22Rv1 (cell line): ENCODE measurements around the gene PARD3B.

Experiments used
- H3K27ac ChIP-seq: fragments of 450-650 bp; 2 replicates; pipeline ENCODE4 v1.5.1; 2017
- CTCF ChIP-seq: fragments of 450-650 bp; IDR thresholded peaks from 2 replicates; pipeline ENCODE4 v1.5.1; 2017; ENCODE audit warnings: mild to moderate bottlenecking
- ZFX ChIP-seq: fragments of 450-650 bp; IDR thresholded peaks from 2 replicates; pipeline ENCODE4 v1.6.1; 2017; ENCODE audit warnings: antibody characterized with exemption, borderline replicate concordance

The PARD3B gene

GRCh38 chr2:205511221-205511620, 965.9 kb downstream of the PARD3B start:
- no peak for TF ChIP-seq CTCF
- no peak for TF ChIP-seq ZFX
- H3K27ac ChIP-seq = no peak overlapping the region

- TF ChIP-seq CTCF = no peak
- TF ChIP-seq ZFX = no peak
- H3K27ac ChIP-seq = no peak overlapping the region
These were observed 966.4 kb downstream of the PARD3B start for GRCh38 chr2:205511641-205512040.

GRCh38 chr2:205520311-205520710, 975.0 kb downstream of the PARD3B start:
- TF ChIP-seq CTCF = no peak
- no peak for TF ChIP-seq ZFX
- H3K27ac ChIP-seq = no peak overlapping the region

- TF ChIP-seq CTCF (no peak), ZFX (no peak)
- H3K27ac ChIP-seq = no peak overlapping the region
These were observed 979.4 kb downstream of the PARD3B start for GRCh38 chr2:205524656-205525055.

- no peak for TF ChIP-seq ZFX
- no peak for TF ChIP-seq CTCF
- H3K27ac ChIP-seq = no peak overlapping the region
These were observed 982.5 kb downstream of the PARD3B start for GRCh38 chr2:205527801-205528200.

GRCh38 chr2:205531072-205531471, 985.8 kb downstream of the PARD3B start:
- H3K27ac ChIP-seq = no peak overlapping the region

More at GRCh38 chr2:205531072-205531471, 985.8 kb downstream of the PARD3B start:
- TF ChIP-seq ZFX (no peak), CTCF (no peak)
